BLaER1 (cell line): ENCODE measurements around the gene VASH1.

ENCODE experiments used
- H3K27ac ChIP-seq: shearing (Covaris generic); formaldehyde crosslinking; 2 replicates; pipeline ENCODE4 v1.8.1; 2022
- H3K27me3 ChIP-seq: shearing (Covaris generic); formaldehyde crosslinking; 2 replicates; pipeline ENCODE4 v1.8.1; 2022
- H3K36me3 ChIP-seq: shearing (Covaris generic); formaldehyde crosslinking; 2 replicates; pipeline ENCODE4 v1.8.1; 2022
- H3K4me1 ChIP-seq: shearing (Covaris generic); formaldehyde crosslinking; 2 replicates; pipeline ENCODE4 v1.8.1; 2022
- H3K4me2 ChIP-seq: shearing (Covaris generic); formaldehyde crosslinking; 2 replicates; pipeline ENCODE4 v1.8.1; 2022
- H3K4me3 ChIP-seq: shearing (Covaris generic); formaldehyde crosslinking; 2 replicates; pipeline ENCODE4 v1.8.1; 2022
- H3K9ac ChIP-seq: shearing (Covaris generic); formaldehyde crosslinking; 2 replicates; pipeline ENCODE4 v1.8.1; 2022
- H3K9me3 ChIP-seq: shearing (Covaris generic); formaldehyde crosslinking; 2 replicates; pipeline ENCODE4 v1.8.1; 2022
- H4K20me1 ChIP-seq: shearing (Covaris generic); formaldehyde crosslinking; 2 replicates; pipeline ENCODE4 v1.8.1; 2022
- Cebpa-rat ChIP-seq: shearing (Covaris generic); IDR thresholded peaks from 2 replicates; pipeline ENCODE4 v1.8.1; 2022

Gene VASH1

GRCh38 chr14:76761136-76761959, at the start of gene VASH1:
Gene VASH1, plus strand, starts transcription at chr14:76761468. Its CDS starts 1,354 bp downstream, at chr14:76762822.
- no peaks in the 10 kb centered on the region for H3K36me3 ChIP-seq
- peaks cover 8% of the 10 kb centered on the region; the same call in 1 of the 2 replicates for H4K20me1 ChIP-seq
- H3K4me3 ChIP-seq = peak within 1 kb of the TSS; percentile 86
- peak within 1 kb of the TSS; percentile 81 for H3K4me2 ChIP-seq
- H3K27me3 ChIP-seq = peaks cover 20% of the 10 kb centered on the region
- no peaks in the 10 kb centered on the region for H3K9me3 ChIP-seq
- no peak for TF ChIP-seq Cebpa-rat
- peak within 1 kb of the TSS; percentile 27 for H3K27ac ChIP-seq
- peak within 1 kb of the TSS; percentile 77 for H3K9ac ChIP-seq
- H3K4me1 ChIP-seq = peaks cover 42% of the 10 kb centered on the region

- Histone ChIP-seq H3K27ac (no peak overlapping the region), H3K9ac (no peak overlapping the region), H3K36me3 (no peaks in the 10 kb centered on the region), H4K20me1 (no peaks in the 10 kb centered on the region), H3K4me2 (no peak overlapping the region), H3K9me3 (no peaks in the 10 kb centered on the region), H3K27me3 (no peaks in the 10 kb centered on the region), H3K4me1 (peaks cover 29% of the 10 kb centered on the region), H3K4me3 (no peak overlapping the region)
- no peak for TF ChIP-seq Cebpa-rat
Observed at GRCh38 chr14:76713121-76713520, 48.1 kb upstream of the VASH1 start.

GRCh38 chr14:76714470-76714869, 46.8 kb upstream of the VASH1 start:
- Histone ChIP-seq H3K4me1 (peaks cover 38% of the 10 kb centered on the region), H3K4me2 (no peak overlapping the region), H3K27me3 (no peaks in the 10 kb centered on the region), H3K9ac (no peak overlapping the region), H4K20me1 (no peaks in the 10 kb centered on the region), H3K36me3 (no peaks in the 10 kb centered on the region), H3K4me3 (no peak overlapping the region), H3K9me3 (no peaks in the 10 kb centered on the region), H3K27ac (no peak overlapping the region)
- no peak for TF ChIP-seq Cebpa-rat

GRCh38 chr14:76715101-76715500, 46.2 kb upstream of the VASH1 start:
- Histone ChIP-seq H3K36me3 (no peaks in the 10 kb centered on the region), H3K4me2 (peak overlapping the region; percentile 83), H3K4me1 (peaks cover 45% of the 10 kb centered on the region), H3K27ac (no peak overlapping the region), H3K9ac (no peak overlapping the region), H3K27me3 (no peaks in the 10 kb centered on the region), H3K4me3 (no peak overlapping the region), H3K9me3 (no peaks in the 10 kb centered on the region), H4K20me1 (no peaks in the 10 kb centered on the region)
- TF ChIP-seq Cebpa-rat = no peak

GRCh38 chr14:76715511-76716081, 45.7 kb upstream of the VASH1 start:
- peak overlapping the region; percentile 25; the same call in 1 of the 2 replicates for H3K27ac ChIP-seq
- no peaks in the 10 kb centered on the region for H3K27me3 ChIP-seq
- H3K4me1 ChIP-seq = peaks cover 50% of the 10 kb centered on the region
- no peak overlapping the region for H3K9ac ChIP-seq
- no peak for TF ChIP-seq Cebpa-rat
- H3K9me3 ChIP-seq = no peaks in the 10 kb centered on the region
- H3K36me3 ChIP-seq = no peaks in the 10 kb centered on the region
- H3K4me3 ChIP-seq = peak overlapping the region; percentile 22; the same call in 1 of the 2 replicates
- H3K4me2 ChIP-seq = peak overlapping the region; percentile 83
- H4K20me1 ChIP-seq = no peaks in the 10 kb centered on the region

GRCh38 chr14:76716285-76716684, 45.0 kb upstream of the VASH1 start:
- no peak overlapping the region for H3K9ac ChIP-seq
- TF ChIP-seq Cebpa-rat = no peak
- no peaks in the 10 kb centered on the region for H3K27me3 ChIP-seq
- no peaks in the 10 kb centered on the region for H4K20me1 ChIP-seq
- H3K4me2 ChIP-seq = peak overlapping the region; percentile 83
- H3K4me1 ChIP-seq = peaks cover 55% of the 10 kb centered on the region
- peak overlapping the region; percentile 22; the same call in 1 of the 2 replicates for H3K4me3 ChIP-seq
- no peaks in the 10 kb centered on the region for H3K9me3 ChIP-seq
- peak overlapping the region; percentile 25; the same call in 1 of the 2 replicates for H3K27ac ChIP-seq
- no peaks in the 10 kb centered on the region for H3K36me3 ChIP-seq

- H4K20me1 ChIP-seq = no peaks in the 10 kb centered on the region
- 0 out of 2 replicates have a peak, but pooled peaks have one; percentile 6 for TF ChIP-seq Cebpa-rat
- H3K9me3 ChIP-seq = no peaks in the 10 kb centered on the region
- peak overlapping the region; percentile 83 for H3K4me2 ChIP-seq
- no peak overlapping the region for H3K27ac ChIP-seq
- no peaks in the 10 kb centered on the region for H3K27me3 ChIP-seq
- H3K9ac ChIP-seq = no peak overlapping the region
- no peak overlapping the region for H3K4me3 ChIP-seq
- peaks cover 55% of the 10 kb centered on the region for H3K4me1 ChIP-seq
- H3K36me3 ChIP-seq = no peaks in the 10 kb centered on the region
Observed at GRCh38 chr14:76717508-76718290, 43.6 kb upstream of the VASH1 start.

- Histone ChIP-seq H3K4me3 (no peak overlapping the region), H3K9me3 (no peaks in the 10 kb centered on the region), H3K4me2 (0 out of 2 replicates have a peak overlapping the region, but pooled peaks have one; percentile 83), H3K27ac (no peak overlapping the region), H3K4me1 (peaks cover 55% of the 10 kb centered on the region), H3K27me3 (no peaks in the 10 kb centered on the region), H3K36me3 (no peaks in the 10 kb centered on the region), H4K20me1 (no peaks in the 10 kb centered on the region), H3K9ac (no peak overlapping the region)
- no peak for TF ChIP-seq Cebpa-rat
Observed at GRCh38 chr14:76718306-76719040, 42.8 kb upstream of the VASH1 start.

GRCh38 chr14:76719666-76720065, 41.6 kb upstream of the VASH1 start:
- Histone ChIP-seq H3K27ac (peak overlapping the region; percentile 60; the same call in 1 of the 2 replicates), H3K4me2 (peak overlapping the region; percentile 70), H3K4me3 (no peak overlapping the region)

More at GRCh38 chr14:76719666-76720065, 41.6 kb upstream of the VASH1 start:
- Histone ChIP-seq H3K9ac (peak overlapping the region; percentile 18; the same call in 1 of the 2 replicates), H4K20me1 (no peaks in the 10 kb centered on the region), H3K9me3 (no peaks in the 10 kb centered on the region), H3K27me3 (no peaks in the 10 kb centered on the region), H3K4me1 (peaks cover 55% of the 10 kb centered on the region), H3K36me3 (no peaks in the 10 kb centered on the region)
- TF ChIP-seq Cebpa-rat = no peak
